ENCODE data around the gene ZNF410. TPM values are rescaled to one million over a fixed set of nuclear protein-coding genes. Genes with fewer than 3 reads are reported as not detected.
A peak's percentile ranks its signal among the peaks of the same experiment; 100 is the strongest.
"Not testable (repeated sequence)": the region's sequence is repeated elsewhere in the genome, so short reads cannot be mapped to it uniquely, and the experiment has no call there.

ZNF410 gene
- total and polyA plus RNA-seq, 9 donors, result 26.4 to 41.5 (median 31.7) TPM

DNA sequence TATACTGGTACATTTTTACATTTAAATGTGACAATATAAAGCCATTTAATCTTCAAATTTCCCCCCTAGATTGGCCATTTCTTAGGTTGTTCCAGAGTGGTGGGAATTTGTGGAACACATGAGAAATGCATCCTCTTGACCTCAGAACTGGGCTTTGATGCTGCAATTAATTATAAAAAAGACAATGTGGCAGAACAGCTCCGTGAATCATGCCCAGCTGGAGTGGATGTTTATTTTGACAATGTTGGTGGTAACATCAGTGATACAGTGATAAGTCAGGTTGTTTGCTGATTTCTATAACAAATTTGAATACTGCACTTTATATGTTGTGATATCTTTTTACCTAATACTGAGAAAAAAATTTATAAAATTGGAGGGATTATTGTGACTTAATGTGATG is 7.6 kb upstream of the ZNF410 start:
- DNase-seq, result no peak
- Histone ChIP-seq H3K4me1 (ENCODE audit: control insufficient read depth, insufficient read depth, low read length) (no peaks in the 10 kb centered on the region), H3K36me3 (ENCODE audit: control insufficient read depth, insufficient read depth, low read length) (peaks cover 3% of the 10 kb centered on the region), H3K9me3 (replicated peaks; ENCODE audit: control insufficient read depth, low read depth, low read length) (no peaks in the 10 kb centered on the region), H3K27ac (ENCODE audit: low read length) (no peak overlapping the region), H3K4me3 (ENCODE audit: low read length) (no peak overlapping the region), H3K27me3 (ENCODE audit: control insufficient read depth, insufficient read depth, low read length) (no peaks in the 10 kb centered on the region)
- WGBS (ENCODE audit: insufficient coverage), result no CpG with 5 or more reads among the region's 1 CpG

DNA sequence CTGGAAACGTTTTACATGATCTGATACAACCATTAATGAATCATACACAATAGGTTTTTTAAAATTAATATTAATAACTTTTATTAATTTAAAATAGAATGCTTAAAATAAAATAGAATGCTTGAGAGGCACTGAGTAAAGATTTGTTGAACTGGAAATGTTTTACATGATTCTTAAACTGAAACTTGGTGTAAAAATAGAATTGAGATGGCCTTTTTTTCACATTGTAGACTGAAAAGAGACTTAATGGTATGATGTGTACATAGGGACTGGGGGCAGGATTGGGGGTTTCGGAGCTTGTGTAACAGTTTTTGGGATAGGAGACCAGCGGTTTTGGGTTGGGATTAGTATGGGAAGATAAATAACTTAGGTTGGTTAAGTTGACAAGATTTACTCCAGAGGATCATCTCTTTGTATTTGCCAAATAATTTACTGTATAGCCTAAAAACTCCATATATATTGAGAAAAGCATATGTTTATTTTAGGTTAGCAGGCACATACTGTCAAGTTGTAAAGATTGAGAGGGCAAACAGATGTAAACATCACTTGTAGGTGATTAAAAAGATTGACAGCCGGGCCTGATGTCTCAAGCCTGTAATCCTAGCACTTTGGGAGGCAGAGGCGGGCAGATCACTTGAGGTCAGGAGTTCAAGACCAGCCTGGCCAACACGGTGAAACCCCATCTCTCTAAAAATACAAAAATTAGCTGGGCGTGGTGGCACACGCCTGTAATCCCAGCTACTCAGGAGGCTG is 2.0 kb upstream of the ZNF410 start:
- H3K27me3 ChIP-seq (ENCODE audit: control insufficient read depth, insufficient read depth, low read length), result no peaks in the 10 kb centered on the region
- no peaks in the 10 kb centered on the region for H3K9me3 ChIP-seq (replicated peaks; ENCODE audit: control insufficient read depth, low read depth, low read length)
- DNase-seq, result no peak
- peaks cover 6% of the 10 kb centered on the region for H3K4me1 ChIP-seq (ENCODE audit: control insufficient read depth, insufficient read depth, low read length)
- no peak overlapping the region for H3K4me3 ChIP-seq (ENCODE audit: low read length)
- no CpG with 5 or more reads among the region's 8 CpGs for WGBS (ENCODE audit: insufficient coverage)
- H3K27ac ChIP-seq (ENCODE audit: low read length), result no peak overlapping the region
- no peaks in the 10 kb centered on the region for H3K36me3 ChIP-seq (ENCODE audit: control insufficient read depth, insufficient read depth, low read length)

DNA sequence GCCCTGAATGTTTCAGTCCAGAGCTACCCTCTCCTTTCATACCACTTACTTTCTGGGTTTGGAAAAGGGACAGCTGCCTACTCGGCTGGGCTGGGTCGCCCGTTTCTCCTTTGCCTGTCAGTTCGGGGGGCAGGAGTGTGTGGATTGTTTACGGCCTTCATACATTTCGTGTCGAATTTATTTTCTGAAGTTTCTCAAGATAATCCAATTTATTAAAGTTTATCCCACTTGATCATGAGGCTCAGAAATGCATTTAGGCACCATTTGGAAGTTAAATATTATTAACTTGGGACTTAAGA is 608 bp downstream of the ZNF410 start:
- WGBS (ENCODE audit: insufficient coverage), result no CpG with 5 or more reads among the region's 7 CpGs
- Histone ChIP-seq H3K4me1 (ENCODE audit: control insufficient read depth, insufficient read depth, low read length) (peaks cover 6% of the 10 kb centered on the region), H3K27me3 (ENCODE audit: control insufficient read depth, insufficient read depth, low read length) (no peaks in the 10 kb centered on the region), H3K27ac (ENCODE audit: low read length) (peak overlapping the region; percentile 99), H3K9me3 (replicated peaks; ENCODE audit: control insufficient read depth, low read depth, low read length) (no peaks in the 10 kb centered on the region), H3K4me3 (ENCODE audit: low read length) (peak overlapping the region; percentile 99), H3K36me3 (ENCODE audit: control insufficient read depth, insufficient read depth, low read length) (no peaks in the 10 kb centered on the region)
- no peak for DNase-seq

DNA sequence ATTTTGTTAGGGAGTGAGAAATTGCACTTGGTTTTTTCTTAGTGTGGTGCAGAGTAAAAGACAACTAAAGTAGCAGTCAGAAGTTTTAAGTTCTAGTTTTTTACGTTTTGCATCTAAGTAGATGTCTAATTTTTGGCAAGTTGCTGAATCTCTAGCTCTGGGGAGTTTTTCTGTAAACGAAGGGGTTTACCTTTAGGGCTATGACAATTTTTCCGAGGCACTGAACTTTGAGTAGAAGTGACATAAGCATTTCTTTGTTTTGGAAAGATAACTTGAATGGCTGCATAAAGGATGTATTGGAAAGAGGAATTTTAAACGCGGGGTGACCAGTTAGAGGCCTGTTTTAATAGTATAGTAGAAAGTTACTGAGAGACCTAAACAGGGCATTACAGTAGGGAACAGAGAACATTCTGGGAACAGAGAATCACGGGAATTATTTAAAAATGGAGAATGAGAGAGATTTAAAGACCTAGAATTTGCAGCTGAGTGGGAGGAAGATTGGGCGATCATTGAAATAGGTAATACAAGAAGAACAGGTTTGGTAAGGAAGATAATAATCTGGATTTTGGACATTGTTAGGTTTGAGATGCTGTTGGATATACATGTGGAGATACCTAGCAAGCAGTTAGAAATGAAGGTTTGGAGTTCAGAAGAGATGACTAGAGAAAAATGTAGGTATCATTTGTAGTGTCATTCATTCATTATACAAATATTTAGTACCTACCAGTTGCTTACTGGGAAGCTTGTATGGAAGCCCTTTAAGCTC is 1.2 kb downstream of the ZNF410 start:
- 46% methylated on average over 7 of the region's 7 CpGs for WGBS (ENCODE audit: insufficient coverage)
- H3K27ac ChIP-seq (ENCODE audit: low read length), result peak overlapping the region; percentile 99

DNA sequence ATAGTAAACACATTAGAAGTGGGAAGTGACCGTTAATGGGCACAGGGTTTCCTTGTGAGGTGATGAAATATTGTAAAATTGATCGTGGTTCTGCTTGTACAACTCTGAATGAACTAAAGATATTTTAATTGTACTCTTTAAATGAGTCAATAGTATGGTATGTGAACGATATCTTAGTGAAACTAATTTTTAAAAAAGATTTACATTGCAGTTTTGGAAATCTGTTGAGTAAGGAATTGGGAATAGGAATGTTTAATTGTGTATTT is 1.7 kb downstream of the ZNF410 start:
- Histone ChIP-seq H3K36me3 (ENCODE audit: control insufficient read depth, insufficient read depth, low read length) (no peaks in the 10 kb centered on the region), H3K4me3 (ENCODE audit: low read length) (no peak overlapping the region), H3K27me3 (ENCODE audit: control insufficient read depth, insufficient read depth, low read length) (no peaks in the 10 kb centered on the region), H3K27ac (ENCODE audit: low read length) (no peak overlapping the region), H3K4me1 (ENCODE audit: control insufficient read depth, insufficient read depth, low read length) (peaks cover 6% of the 10 kb centered on the region), H3K9me3 (replicated peaks; ENCODE audit: control insufficient read depth, low read depth, low read length) (no peaks in the 10 kb centered on the region)
- no CpG with 5 or more reads among the region's 3 CpGs for WGBS (ENCODE audit: insufficient coverage)
- DNase-seq, result no peak

More for the DNA sequence above, 1.2 kb downstream of the ZNF410 start:
- Histone ChIP-seq H3K4me3 (ENCODE audit: low read length) (peak overlapping the region; percentile 99), H3K27me3 (ENCODE audit: control insufficient read depth, insufficient read depth, low read length) (no peaks in the 10 kb centered on the region), H3K9me3 (replicated peaks; ENCODE audit: control insufficient read depth, low read depth, low read length) (no peaks in the 10 kb centered on the region), H3K4me1 (ENCODE audit: control insufficient read depth, insufficient read depth, low read length) (peaks cover 6% of the 10 kb centered on the region), H3K36me3 (ENCODE audit: control insufficient read depth, insufficient read depth, low read length) (no peaks in the 10 kb centered on the region)
- no peak for DNase-seq

DNA sequence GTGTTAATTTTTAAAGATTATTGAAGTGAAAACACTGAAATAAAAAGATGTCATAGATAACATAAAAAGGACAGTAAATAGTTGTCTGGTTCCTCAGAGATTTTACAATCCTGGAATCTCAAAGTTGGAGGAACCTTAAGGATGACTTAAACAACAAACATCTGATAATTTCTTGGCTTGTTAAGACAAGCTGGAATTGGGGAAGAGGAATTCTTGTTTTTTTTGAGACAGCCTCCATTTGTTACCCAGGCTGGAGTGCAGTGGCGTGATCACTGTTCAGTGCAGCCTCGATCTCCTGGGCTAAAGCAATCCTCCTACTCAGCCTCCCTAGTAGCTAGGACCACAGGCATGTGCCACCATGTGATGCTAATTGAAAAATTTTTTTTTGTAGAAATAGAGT is 2.3 kb downstream of the ZNF410 start:
- Histone ChIP-seq H3K4me1 (ENCODE audit: control insufficient read depth, insufficient read depth, low read length) (peaks cover 6% of the 10 kb centered on the region), H3K36me3 (ENCODE audit: control insufficient read depth, insufficient read depth, low read length) (peaks cover 5% of the 10 kb centered on the region), H3K9me3 (replicated peaks; ENCODE audit: control insufficient read depth, low read depth, low read length) (no peaks in the 10 kb centered on the region), H3K27ac (ENCODE audit: low read length) (no peak overlapping the region), H3K27me3 (ENCODE audit: control insufficient read depth, insufficient read depth, low read length) (no peaks in the 10 kb centered on the region), H3K4me3 (ENCODE audit: low read length) (no peak overlapping the region)
- WGBS (ENCODE audit: insufficient coverage), result no CpG with 5 or more reads among the region's 2 CpGs
- no peak for DNase-seq

DNA sequence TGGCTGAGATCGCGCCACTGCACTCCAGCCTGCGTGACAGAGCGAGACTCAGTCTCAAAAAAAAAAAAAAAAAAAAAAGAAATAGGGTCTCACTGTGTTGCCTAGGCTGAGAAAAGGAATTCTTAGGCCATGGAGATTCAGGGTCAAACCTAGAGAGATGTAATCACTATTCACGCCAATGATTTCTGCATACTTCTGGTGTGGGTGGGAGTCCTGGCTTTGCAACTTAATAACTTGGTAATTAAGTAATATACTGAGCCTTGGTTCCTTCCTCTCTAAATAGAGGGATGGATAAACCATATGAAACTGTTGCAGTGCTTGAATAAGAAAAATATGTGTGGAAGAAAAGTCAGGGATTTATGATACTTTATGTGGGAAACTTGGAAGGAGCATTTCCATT is 2.7 kb downstream of the ZNF410 start:
- DNase-seq, result no peak
- H3K9me3 ChIP-seq (replicated peaks; ENCODE audit: control insufficient read depth, low read depth, low read length), result no peaks in the 10 kb centered on the region
- H3K36me3 ChIP-seq (ENCODE audit: control insufficient read depth, insufficient read depth, low read length), result peaks cover 8% of the 10 kb centered on the region
- WGBS (ENCODE audit: insufficient coverage), result 92% methylated on average over 2 of the region's 5 CpGs
- H3K27me3 ChIP-seq (ENCODE audit: control insufficient read depth, insufficient read depth, low read length), result no peaks in the 10 kb centered on the region
- no peak overlapping the region for H3K27ac ChIP-seq (ENCODE audit: low read length)
- H3K4me3 ChIP-seq (ENCODE audit: low read length), result no peak overlapping the region
- peaks cover 6% of the 10 kb centered on the region for H3K4me1 ChIP-seq (ENCODE audit: control insufficient read depth, insufficient read depth, low read length)

DNA sequence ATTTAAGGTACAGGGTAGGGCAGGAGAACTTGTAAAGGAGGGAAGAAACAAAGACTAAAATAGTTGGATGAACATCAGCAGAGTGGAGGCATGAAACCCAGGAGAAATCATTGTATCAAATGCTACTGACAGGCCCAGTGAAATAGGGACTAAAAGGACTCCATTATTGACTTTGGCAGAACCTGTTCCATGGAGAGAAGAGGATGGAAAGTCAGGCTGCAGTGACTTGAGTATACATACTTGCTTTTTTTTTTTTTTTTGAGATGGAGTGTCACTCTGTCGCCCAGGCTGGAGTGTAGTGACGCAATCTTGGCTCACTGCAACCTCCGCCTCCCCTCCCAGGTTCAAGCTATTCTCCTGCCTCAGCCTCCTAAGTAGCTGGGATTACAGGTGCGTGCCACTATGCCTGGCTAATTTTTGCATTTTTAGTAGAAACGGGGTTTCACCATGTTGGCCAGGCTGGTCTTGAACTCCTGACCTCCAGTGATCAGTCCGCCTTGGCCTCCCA is 7.6 kb downstream of the ZNF410 start:
- not testable (repeated sequence) for H3K9me3 ChIP-seq (replicated peaks; ENCODE audit: control insufficient read depth, low read depth, low read length); H3K27me3 ChIP-seq (ENCODE audit: control insufficient read depth, insufficient read depth, low read length); DNase-seq; H3K4me1 ChIP-seq (ENCODE audit: control insufficient read depth, insufficient read depth, low read length); H3K27ac ChIP-seq (ENCODE audit: low read length); H3K4me3 ChIP-seq (ENCODE audit: low read length)
- peaks cover 35% of the 10 kb centered on the region for H3K36me3 ChIP-seq (ENCODE audit: control insufficient read depth, insufficient read depth, low read length)
- 100% methylated on average over 4 of the region's 6 CpGs for WGBS (ENCODE audit: insufficient coverage)

DNA sequence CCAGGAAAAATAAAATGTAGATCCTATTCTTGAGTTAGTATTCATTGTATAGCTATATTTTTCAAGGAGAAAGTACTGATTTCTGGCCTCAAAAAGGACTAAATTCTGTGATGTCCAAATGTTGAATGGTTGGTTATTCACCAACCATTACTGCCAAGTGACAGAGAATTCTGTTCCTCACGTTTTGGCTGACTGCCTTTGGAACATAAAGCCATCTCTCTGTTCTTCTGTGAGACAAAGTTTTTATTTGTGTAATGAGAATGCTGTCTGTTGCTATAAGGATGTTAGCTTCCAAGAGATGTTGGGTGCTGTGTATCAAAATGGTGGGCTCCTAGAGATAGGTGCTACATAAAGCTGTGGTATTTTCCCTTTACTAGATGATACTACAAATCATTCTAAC is 9.3 kb downstream of the ZNF410 start:
- no peaks in the 10 kb centered on the region for H3K27me3 ChIP-seq (ENCODE audit: control insufficient read depth, insufficient read depth, low read length)
- H3K27ac ChIP-seq (ENCODE audit: low read length), result no peak overlapping the region
- no peaks in the 10 kb centered on the region for H3K9me3 ChIP-seq (replicated peaks; ENCODE audit: control insufficient read depth, low read depth, low read length)
- peaks cover 45% of the 10 kb centered on the region for H3K36me3 ChIP-seq (ENCODE audit: control insufficient read depth, insufficient read depth, low read length)
- H3K4me1 ChIP-seq (ENCODE audit: control insufficient read depth, insufficient read depth, low read length), result no peaks in the 10 kb centered on the region
- H3K4me3 ChIP-seq (ENCODE audit: low read length), result no peak overlapping the region
- no peak for DNase-seq
- no CpG with 5 or more reads among the region's 1 CpG for WGBS (ENCODE audit: insufficient coverage)

DNA sequence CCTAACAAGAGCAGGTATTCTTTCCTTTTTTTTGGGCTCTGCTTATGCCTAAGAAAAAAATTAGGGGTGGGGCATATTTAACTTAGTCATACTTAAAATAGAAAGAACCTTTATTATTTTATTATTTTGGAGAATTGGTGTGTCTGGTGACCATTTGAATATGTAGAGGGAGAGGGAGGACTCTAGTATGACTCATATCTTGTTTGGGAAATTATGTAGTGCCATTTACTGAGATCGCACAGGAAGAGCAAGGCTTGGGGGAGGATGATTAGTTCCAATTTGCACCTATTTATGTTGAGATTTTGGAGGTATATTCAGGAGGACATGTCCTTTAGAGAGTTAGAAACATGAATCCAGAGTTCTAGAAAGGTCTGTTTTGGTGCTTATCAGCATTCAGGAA is 9.9 kb downstream of the ZNF410 start:
- DNase-seq, result no peak
- WGBS (ENCODE audit: insufficient coverage), result 100% methylated on average over 1 of the region's 1 CpG
- Histone ChIP-seq H3K9me3 (replicated peaks; ENCODE audit: control insufficient read depth, low read depth, low read length) (no peaks in the 10 kb centered on the region), H3K27ac (ENCODE audit: low read length) (no peak overlapping the region), H3K27me3 (ENCODE audit: control insufficient read depth, insufficient read depth, low read length) (no peaks in the 10 kb centered on the region), H3K4me3 (ENCODE audit: low read length) (no peak overlapping the region), H3K4me1 (ENCODE audit: control insufficient read depth, insufficient read depth, low read length) (no peaks in the 10 kb centered on the region), H3K36me3 (ENCODE audit: control insufficient read depth, insufficient read depth, low read length) (peaks cover 48% of the 10 kb centered on the region)

Data from muscle of leg (tissue), 11 donors.